Ecto neural progenitor cell (in vitro differentiated cells): ENCODE measurements around the gene GPR21.

Experiments
- DNase-seq: peaks from one replicate; pipeline ENCODE4 v3.0.0-alpha.2; 2018; ENCODE audit warnings: low spot score

Gene GPR21

GRCh38 chr9:123033352-123033751 is at the start of gene GPR21:
Gene GPR21, plus strand, starts transcription at chr9:123033667. Its CDS starts 900 bp downstream, at chr9:123034567.
- DNase-seq = no peak

DNA sequence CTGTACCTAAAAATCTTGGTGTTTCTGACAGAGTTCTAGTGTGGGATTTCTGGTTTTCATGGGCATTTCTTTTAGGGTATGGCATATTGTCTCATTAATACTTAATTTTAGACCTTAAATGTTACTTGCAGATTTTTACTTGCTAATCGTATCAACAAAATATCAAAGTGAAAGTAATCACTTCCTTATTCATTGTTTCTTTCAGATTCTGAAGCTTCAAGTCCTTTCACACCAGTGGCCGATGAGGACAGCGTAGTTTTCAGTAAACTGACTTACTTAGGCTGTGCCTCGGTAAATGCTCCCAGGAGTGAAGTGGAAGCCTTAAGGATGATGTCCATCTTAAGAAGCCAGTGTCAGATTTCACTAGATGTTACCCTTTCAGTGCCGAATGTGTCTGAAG is 47.5 kb upstream of the GPR21 start:
- DNase-seq = no peak

- DNase-seq = no peak
Measured at GRCh38 chr9:122988141-122988540, 45.3 kb upstream of the GPR21 start.

- DNase-seq = no peak
Measured at GRCh38 chr9:122988920-122989621, 44.4 kb upstream of the GPR21 start.

- DNase-seq = no peak
Measured at GRCh38 chr9:122991370-122991830, 42.1 kb upstream of the GPR21 start.

DNA sequence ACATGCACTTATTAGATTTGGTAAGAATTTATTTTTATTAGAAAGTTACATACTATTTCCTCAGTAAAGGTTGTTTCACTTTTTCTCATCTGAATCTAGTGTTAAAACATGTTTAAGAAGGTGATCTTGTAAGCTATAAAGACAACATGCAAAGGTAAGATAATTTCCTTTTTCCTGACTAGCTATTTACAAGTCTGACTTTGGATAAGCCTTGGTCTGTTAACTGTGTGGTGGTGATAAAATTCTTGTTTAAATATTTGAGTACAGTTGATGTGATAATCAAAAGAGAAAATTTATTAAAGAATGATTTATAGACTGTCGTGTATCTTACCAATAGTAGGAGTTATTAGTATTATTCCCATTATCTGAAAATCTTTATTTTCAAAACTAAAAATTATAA is 36.9 kb upstream of the GPR21 start:
- no peak for DNase-seq

DNA sequence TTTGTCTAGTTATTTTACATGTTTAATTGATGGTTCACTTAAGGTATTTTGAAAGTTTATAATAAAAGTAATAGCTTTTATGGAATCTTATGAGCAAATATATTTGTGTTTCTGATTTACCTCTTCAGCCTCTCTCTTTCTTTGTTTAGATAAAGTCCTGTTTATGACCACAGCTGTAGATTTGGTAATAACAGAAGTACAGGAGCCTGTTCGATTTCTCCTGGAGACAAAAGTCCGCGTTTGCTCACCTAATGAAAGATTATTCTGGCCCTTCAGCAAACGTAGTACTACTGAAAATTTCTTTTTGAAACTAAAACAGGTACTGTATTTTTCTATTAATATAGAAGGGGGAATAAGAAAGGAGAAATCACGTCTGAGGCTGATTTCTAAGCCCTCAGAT is 35.0 kb upstream of the GPR21 start:
- no peak for DNase-seq

GRCh38 chr9:123000371-123001068 is 32.9 kb upstream of the GPR21 start:
- DNase-seq = no peak

- no peak for DNase-seq
Measured at GRCh38 chr9:123002754-123003153, 30.7 kb upstream of the GPR21 start.

GRCh38 chr9:123003466-123003865 is 30.0 kb upstream of the GPR21 start:
- DNase-seq = no peak

DNA sequence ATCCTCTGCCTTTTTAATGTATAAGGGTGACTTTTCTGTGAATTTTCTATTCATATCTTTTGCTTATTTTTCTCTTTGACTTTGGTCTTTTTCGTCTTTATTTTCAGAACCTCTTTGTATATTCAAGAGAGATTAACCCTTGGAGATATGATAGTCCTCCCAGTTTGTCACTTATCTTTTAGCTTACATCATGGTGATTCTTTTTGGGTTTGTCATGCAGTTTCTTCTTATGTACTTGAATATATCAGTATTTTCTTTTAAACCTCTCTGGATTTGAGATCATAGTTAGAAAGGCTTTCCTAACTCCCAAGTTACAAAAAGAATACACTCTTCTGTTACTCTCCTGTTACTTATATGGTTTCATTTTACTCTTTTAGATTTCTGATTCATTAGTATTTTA is 27.5 kb upstream of the GPR21 start:
- DNase-seq = no peak

DNA sequence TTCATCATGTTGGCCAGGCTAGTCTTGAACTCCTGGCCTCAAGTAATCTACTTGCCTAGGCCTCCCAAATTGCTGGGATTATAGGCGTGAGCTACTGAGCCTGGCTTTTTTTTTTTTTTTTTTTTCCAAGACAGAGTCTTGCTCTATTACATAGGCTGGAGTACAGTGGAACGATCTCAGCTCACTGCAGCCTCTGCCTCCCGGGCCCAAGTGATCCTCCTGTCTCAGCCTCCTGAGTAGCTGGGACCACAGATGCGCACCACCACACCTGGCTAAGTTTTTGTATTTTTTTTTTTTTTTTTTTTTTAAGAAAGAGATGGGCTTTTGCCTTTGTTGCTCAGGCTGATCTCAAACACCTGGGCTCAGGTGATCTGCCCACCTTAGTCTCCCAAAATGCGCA is 26.2 kb upstream of the GPR21 start:
- no peak for DNase-seq

- DNase-seq = no peak
Measured at GRCh38 chr9:123008909-123009308, 24.6 kb upstream of the GPR21 start.

GRCh38 chr9:123011380-123011779 is 22.1 kb upstream of the GPR21 start:
- DNase-seq = no peak

GRCh38 chr9:123011878-123012528 is 21.5 kb upstream of the GPR21 start:
- DNase-seq = no peak

DNA sequence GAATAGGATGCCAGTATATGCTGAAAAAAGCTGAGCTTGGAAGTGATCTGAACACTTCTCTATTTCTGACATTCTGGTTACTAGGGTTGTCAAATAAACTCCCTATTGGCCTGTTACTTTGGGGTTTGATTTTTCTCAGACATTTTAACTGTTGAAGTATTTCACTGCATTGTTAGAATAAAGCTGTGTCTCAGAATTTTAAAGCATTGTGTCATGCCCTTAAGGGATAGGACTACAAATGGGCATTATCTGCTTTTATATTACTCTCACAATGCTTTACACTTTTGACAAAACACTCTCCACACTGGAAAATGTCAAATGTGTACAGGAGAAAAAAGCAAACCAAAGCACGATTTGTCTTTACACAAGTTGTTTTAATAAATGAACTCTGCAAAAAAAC is 16.8 kb upstream of the GPR21 start:
- no peak for DNase-seq

- no peak for DNase-seq
Measured at GRCh38 chr9:123020796-123021195, 12.7 kb upstream of the GPR21 start.

DNA sequence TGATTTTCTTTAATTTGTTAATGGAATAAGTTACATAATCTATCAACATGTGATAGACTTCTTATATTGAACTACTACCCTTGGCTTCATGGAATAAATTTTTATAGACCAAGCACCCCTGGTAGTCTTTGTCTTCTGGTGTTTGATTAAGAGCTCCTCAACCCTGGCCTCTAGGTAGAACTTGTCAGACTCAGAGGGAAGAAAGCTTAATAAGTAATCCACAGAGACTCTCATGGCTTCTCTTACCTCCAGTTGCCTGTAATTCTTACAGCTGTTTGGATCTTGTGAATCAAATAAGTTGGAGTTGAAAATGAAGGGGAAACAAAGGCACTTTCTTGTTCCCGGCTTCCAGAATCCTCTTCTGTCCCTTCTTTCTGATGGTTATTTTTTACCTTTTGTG is 7.0 kb upstream of the GPR21 start:
- DNase-seq = no peak

GRCh38 chr9:123027517-123027916 is 6.0 kb upstream of the GPR21 start:
- DNase-seq = no peak

- DNase-seq = no peak
Measured at GRCh38 chr9:123028136-123028535, 5.3 kb upstream of the GPR21 start.

DNA sequence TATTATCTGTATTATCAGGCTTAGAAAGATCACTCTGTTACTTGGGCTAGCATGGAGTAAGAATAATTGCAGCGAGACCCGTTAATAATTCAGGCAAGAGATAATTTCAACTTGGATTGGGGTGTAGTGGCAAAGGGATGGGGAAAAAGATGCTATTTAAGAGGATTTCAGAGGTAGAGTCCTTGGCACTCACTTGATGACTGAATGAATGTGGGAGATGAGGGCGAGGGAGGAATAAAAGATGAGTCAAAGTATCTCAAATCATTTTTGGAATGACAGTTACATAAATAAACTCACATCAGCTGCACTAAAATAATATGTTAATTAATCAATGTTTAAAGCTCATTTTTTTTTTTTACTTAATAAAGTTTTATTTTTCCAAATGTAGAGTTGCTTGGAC is 4.5 kb upstream of the GPR21 start:
- no peak for DNase-seq

DNA sequence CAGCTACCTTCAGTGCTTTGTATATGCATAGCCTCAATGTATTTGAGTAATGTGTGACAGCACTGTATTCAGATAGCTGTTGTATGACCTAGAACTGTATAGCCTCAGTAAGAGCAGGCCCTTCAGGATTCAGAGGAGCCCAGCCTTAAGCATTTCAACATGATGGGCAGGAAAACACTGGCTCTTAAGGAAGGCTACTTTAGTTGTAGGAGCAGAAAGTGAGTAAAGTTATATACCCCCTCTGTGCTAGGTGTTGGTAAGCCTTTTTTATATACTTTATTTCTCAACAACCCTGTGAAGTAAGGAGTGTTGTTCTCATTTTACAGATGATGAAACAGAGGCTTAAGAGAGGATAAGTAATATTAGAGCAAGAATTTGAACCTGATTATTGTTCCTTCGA is 1.5 kb upstream of the GPR21 start:
- no peak for DNase-seq

GRCh38 chr9:123033864-123034601 is 566 bp downstream of the GPR21 start:
- DNase-seq = no peak
